GM11168 (cell line): ENCODE results near the gene YEATS2.

ENCODE experiments used
- in situ Hi-C: fragments of 300-500 bp; cut with MboI; formaldehyde crosslinking; loops from one replicate; pipeline ENCODE4 v1.12.0; 2022; ENCODE audit warnings: low sequenced_read_pairs; ENCODE audit not compliant: unreplicated experiment

Gene YEATS2

GRCh38 chr3:183826448-183827250, 129.1 kb downstream of the YEATS2 start:
- in situ Hi-C loops: no loop called here

GRCh38 chr3:183827809-183828537, 130.4 kb downstream of the YEATS2 start:
- in situ Hi-C loops: no loop called here

GRCh38 chr3:183828538-183828870, 130.9 kb downstream of the YEATS2 start:
- in situ Hi-C loops: no loop called here

GRCh38 chr3:183829466-183829865, 131.9 kb downstream of the YEATS2 start:
- in situ Hi-C loops: no loop called here

GRCh38 chr3:183830187-183830586, 132.6 kb downstream of the YEATS2 start:
- in situ Hi-C loops: no loop called here

GRCh38 chr3:183833516-183833915, 135.9 kb downstream of the YEATS2 start:
- in situ Hi-C loops: no loop called here

- in situ Hi-C loops: no loop called here
These were observed 139.8 kb downstream of the YEATS2 start for GRCh38 chr3:183837390-183837789.

GRCh38 chr3:183837894-183838293, 140.3 kb downstream of the YEATS2 start:
- in situ Hi-C loops: no loop called here

- in situ Hi-C loops: no loop called here
These were observed 142.2 kb downstream of the YEATS2 start for GRCh38 chr3:183839751-183840150.

- in situ Hi-C loops: no loop called here
These were observed 147.0 kb downstream of the YEATS2 start for GRCh38 chr3:183844606-183845005.

GRCh38 chr3:183845090-183845489, 147.5 kb downstream of the YEATS2 start:
- in situ Hi-C loops: no loop called here

GRCh38 chr3:183845608-183846288, 148.2 kb downstream of the YEATS2 start:
- in situ Hi-C loops: no loop called here

GRCh38 chr3:183854318-183855035, 156.9 kb downstream of the YEATS2 start:
- in situ Hi-C loops: no loop called here

- in situ Hi-C loops: no loop called here
These were observed 160.3 kb downstream of the YEATS2 start for GRCh38 chr3:183857863-183858262.
